B cell (primary cell): Measurements from ENCODE around the gene PPP2R2C. TPM values are rescaled to one million over a fixed set of nuclear protein-coding genes. Genes with fewer than 3 reads are reported as not detected.

Experiments
- ATAC-seq: fragments of 200-7000 bp; cut with Tn5 transposase; one replicate; pipeline ENCODE4 v1.10.0; 2021; ENCODE audit warnings: low read depth, mild to moderate bottlenecking, moderate number of reproducible peaks, moderate library complexity
- CTCF ChIA-PET: fragments of 350-600 bp; sonication (Branson Sonifier 250); formaldehyde crosslinking; loops from one replicate; lab custom pipeline; 2021; ENCODE audit warnings: antibody characterized with exemption, inconsistent platforms; lab: Charles Lee
- POLR2A ChIA-PET: fragments of 350-600 bp; sonication (Branson Sonifier 250); formaldehyde crosslinking; loops from one replicate; lab custom pipeline; 2021; ENCODE audit warnings: antibody characterized with exemption; lab: Charles Lee
- DNase-seq: peaks from one replicate; pipeline ENCODE4 v3.0.0; 2013
- H2AFZ ChIP-seq: 2 replicates; pipeline ENCODE4 v1.6.1; 2012; ENCODE audit warnings: mild to moderate bottlenecking, low read depth, low read length; ENCODE audit not compliant: insufficient read depth, poor library complexity, severe bottlenecking
- H3K27ac ChIP-seq, 2 donors: 1 replicate in 1 of 2; 2 replicates in 1 of 2; pipeline ENCODE4 v1.5.1; 2012 to 2013; ENCODE audit warnings: low read length in 2 of 2, mild to moderate bottlenecking in 2 of 2, moderate library complexity in 1 of 2
- H3K27me3 ChIP-seq, 4 experiments: fragments of 200-600 bp in 1 of 4; sonication (generic) in 1 of 4; replicated peaks in 1 of 4; 1 replicate in 2 of 4; 2 replicates in 2 of 4; pipeline versions ENCODE4 v1.6.1 to v1.7.0; 2013 to 2016; ENCODE audit warnings: low read length in 3 of 4, mild to moderate bottlenecking in 2 of 4, mixed read lengths in 1 of 4, moderate library complexity in 1 of 4; ENCODE audit not compliant: insufficient read depth in 4 of 4, control insufficient read depth in 3 of 4; ENCODE audit errors: control extremely low read depth in 1 of 4
- H3K36me3 ChIP-seq, 2 experiments: replicated peaks in 1 of 2; 1 replicate in 1 of 2; 2 replicates in 1 of 2; pipeline versions ENCODE4 v1.6.1 to v1.7.1; 2013; ENCODE audit warnings: low read length in 1 of 2; ENCODE audit not compliant: insufficient read depth in 2 of 2, control insufficient read depth in 1 of 2; ENCODE audit errors: control extremely low read depth in 1 of 2, extremely low read depth in 1 of 2
- H3K4me1 ChIP-seq, 2 donors: fragments of 200-600 bp in 1 of 2; sonication (generic) in 1 of 2; 1 replicate in 1 of 2; 2 replicates in 1 of 2; pipeline versions ENCODE4 v1.5.1 to v1.6.1; 2013 to 2017; ENCODE audit warnings: low read length in 2 of 2; ENCODE audit not compliant: control insufficient read depth in 2 of 2, insufficient read depth in 2 of 2
- H3K4me2 ChIP-seq: replicated peaks from 2 replicates; pipeline ENCODE3; 2012; ENCODE audit warnings: mild to moderate bottlenecking, low read depth, low read length; ENCODE audit not compliant: poor library complexity, severe bottlenecking
- H3K4me3 ChIP-seq, 5 experiments: fragments of 200-600 bp in 1 of 5; sonication (generic) in 1 of 5; 1 replicate in 3 of 5; 2 replicates in 2 of 5; pipeline versions ENCODE4 v1.5.1 to v1.7.0; 2011 to 2016; ENCODE audit warnings: low read length in 4 of 5, mild to moderate bottlenecking in 4 of 5, low read depth in 2 of 5, control low read depth in 1 of 5, moderate library complexity in 1 of 5; ENCODE audit not compliant: insufficient read depth in 1 of 5; ENCODE audit errors: control extremely low read depth in 1 of 5, extremely low read depth in 1 of 5
- H3K79me2 ChIP-seq: fragments of 200-600 bp; sonication (generic); one replicate; pipeline ENCODE4 v1.6.0; 2016; ENCODE audit warnings: low read length; ENCODE audit not compliant: control insufficient read depth, insufficient read depth
- H3K9ac ChIP-seq: fragments of 200-600 bp; sonication (generic); 2 replicates; pipeline ENCODE4 v1.6.1; 2017; ENCODE audit warnings: mild to moderate bottlenecking, low read length, moderate library complexity
- H3K9me3 ChIP-seq, 3 donors: one replicate each; pipeline versions ENCODE4 v1.6.1 to v1.7.1; 2013; ENCODE audit warnings: low read length in 2 of 3; ENCODE audit not compliant: control insufficient read depth in 2 of 3, insufficient read depth in 1 of 3; ENCODE audit errors: control extremely low read depth in 1 of 3
- H4K20me1 ChIP-seq: 2 replicates; pipeline ENCODE4 v1.6.0; 2012; ENCODE audit warnings: mild to moderate bottlenecking, low read length; ENCODE audit not compliant: insufficient read depth, control insufficient read depth, poor library complexity, severe bottlenecking
- H3K27ac Mint-ChIP-seq: one replicate; pipeline ENCODE4 v1.8.0; 2021; ENCODE audit warnings: mixed read lengths
- H3K27me3 Mint-ChIP-seq: one replicate; pipeline ENCODE4 v1.8.0; 2021; ENCODE audit warnings: mixed read lengths
- H3K4me1 Mint-ChIP-seq: one replicate; pipeline ENCODE4 v1.8.0; 2021; ENCODE audit warnings: mixed read lengths
- H3K4me3 Mint-ChIP-seq: one replicate; pipeline ENCODE4 v1.8.0; 2021; ENCODE audit warnings: mixed read lengths
- H3K9me3 Mint-ChIP-seq: one replicate; pipeline ENCODE4 v1.8.0; 2022; ENCODE audit warnings: mixed read lengths; ENCODE audit not compliant: insufficient read depth
- EZH2 ChIP-seq: IDR thresholded peaks from 2 replicates; pipeline ENCODE4 v1.6.1; 2012; ENCODE audit warnings: borderline replicate concordance, low read depth, mild to moderate bottlenecking, moderate library complexity, low read length; ENCODE audit not compliant: insufficient read depth, poor library complexity, severe bottlenecking
- WGBS: methylation state at CpG from one replicate; pipeline ENCODE4 v1.1.5; 2013; ENCODE audit warnings: missing lambda C conversion rate; ENCODE audit not compliant: insufficient coverage; 5-methylcytosine and 5-hydroxymethylcytosine counted together
- intact Hi-C: fragments of 100-400 bp; cut with micrococcal nuclease; formaldehyde crosslinking; loops from one replicate; pipeline ENCODE4 v1.10.0; 2022
- polyA plus RNA-seq: library from polyadenylated mRNA; depleted of rRNA; stranded (reverse); fragments of >200 nt; gene quantifications from 2 replicates; pipeline ENCODE4 v1.2.3, GENCODE V29; 2012
- total RNA-seq, 2 donors: library from RNA; stranded (reverse); fragments of 120-200 nt in 1 of 2; gene quantifications; 1 replicate in 1 of 2; 2 replicates in 1 of 2; pipeline versions ENCODE4 v1.2.3 to v1.2.4, GENCODE V29; 2013 to 2022
- TF ChIP-seq, protein P1 (sequence below): fragments of 200-600 bp; IDR thresholded peaks from one replicate; pipeline ENCODE4 v1.8.0; 2022; ENCODE audit warnings: antibody characterized with exemption, mild to moderate bottlenecking

The PPP2R2C gene
- total and polyA plus RNA-seq, 2 donors (not counting 1 experiment from before 2014, with no cell fraction given), result not detected

DNA sequence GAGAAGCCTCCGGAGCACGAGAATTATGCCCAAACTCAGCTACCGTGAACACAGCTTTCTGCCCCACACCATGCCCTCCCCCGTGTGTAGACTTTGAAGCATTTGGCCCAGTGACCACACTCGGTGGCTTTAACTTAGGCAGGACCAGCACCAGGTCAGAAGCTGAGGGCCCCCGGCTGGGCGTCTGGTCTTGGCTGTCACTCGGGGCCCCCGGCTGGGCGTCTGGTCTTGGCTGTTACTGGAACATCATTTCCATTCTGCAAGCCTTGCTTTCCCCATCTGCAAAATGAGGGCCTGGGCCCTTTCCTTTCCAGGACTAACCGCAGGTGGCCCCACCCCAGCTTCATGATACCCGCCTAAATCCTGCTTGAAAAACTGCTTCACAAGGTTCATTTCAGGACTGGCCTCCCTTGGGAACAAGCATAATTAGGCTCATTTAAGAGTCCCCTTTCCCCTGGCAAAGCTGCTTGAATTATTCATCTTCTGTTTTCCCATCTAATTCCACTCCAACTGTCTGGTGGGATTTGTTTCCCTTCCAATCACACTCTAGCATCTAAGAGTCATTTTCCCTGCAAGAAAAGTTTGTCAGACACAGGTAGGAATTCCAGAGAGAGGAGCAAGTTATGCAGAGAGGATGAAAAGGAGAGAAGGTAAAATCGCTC is 120.3 kb downstream of the PPP2R2C start:
- Histone ChIP-seq H3K9ac (no peak overlapping the region), H3K36me3 (no peaks in the 10 kb centered on the region), H2AFZ (no peak overlapping the region), H3K27ac (no peak overlapping the region), H3K4me2 (no peak overlapping the region), H3K79me2 (no peaks in the 10 kb centered on the region), H3K9me3 (peaks cover 0 to 3% (median 0%) of the 10 kb centered on the region in 3 donors), H3K4me1 (no peaks in the 10 kb centered on the region), H4K20me1 (no peaks in the 10 kb centered on the region), H3K27me3 (peaks cover 0 to 2% (median 0%) of the 10 kb centered on the region in 4 experiments), H3K4me3 (no peak overlapping the region)
- ATAC-seq (no peak), DNase-seq (no peak)
- intact Hi-C loops, result no loop called here
- Mint-ChIP-seq H3K9me3 (no peaks in the 10 kb centered on the region), H3K27ac (no peak overlapping the region), H3K4me3 (no peak overlapping the region), H3K4me1 (no peaks in the 10 kb centered on the region), H3K27me3 (peaks cover 17% of the 10 kb centered on the region)
- TF ChIP-seq, protein P1, sequence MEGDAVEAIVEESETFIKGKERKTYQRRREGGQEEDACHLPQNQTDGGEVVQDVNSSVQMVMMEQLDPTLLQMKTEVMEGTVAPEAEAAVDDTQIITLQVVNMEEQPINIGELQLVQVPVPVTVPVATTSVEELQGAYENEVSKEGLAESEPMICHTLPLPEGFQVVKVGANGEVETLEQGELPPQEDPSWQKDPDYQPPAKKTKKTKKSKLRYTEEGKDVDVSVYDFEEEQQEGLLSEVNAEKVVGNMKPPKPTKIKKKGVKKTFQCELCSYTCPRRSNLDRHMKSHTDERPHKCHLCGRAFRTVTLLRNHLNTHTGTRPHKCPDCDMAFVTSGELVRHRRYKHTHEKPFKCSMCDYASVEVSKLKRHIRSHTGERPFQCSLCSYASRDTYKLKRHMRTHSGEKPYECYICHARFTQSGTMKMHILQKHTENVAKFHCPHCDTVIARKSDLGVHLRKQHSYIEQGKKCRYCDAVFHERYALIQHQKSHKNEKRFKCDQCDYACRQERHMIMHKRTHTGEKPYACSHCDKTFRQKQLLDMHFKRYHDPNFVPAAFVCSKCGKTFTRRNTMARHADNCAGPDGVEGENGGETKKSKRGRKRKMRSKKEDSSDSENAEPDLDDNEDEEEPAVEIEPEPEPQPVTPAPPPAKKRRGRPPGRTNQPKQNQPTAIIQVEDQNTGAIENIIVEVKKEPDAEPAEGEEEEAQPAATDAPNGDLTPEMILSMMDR, result no peak
- no peak for TF ChIP-seq EZH2
- ChIA-PET POLR2A (no interaction called here), CTCF (no interaction called here)
- 81% methylated on average over 10 of the region's 13 CpGs for WGBS

DNA sequence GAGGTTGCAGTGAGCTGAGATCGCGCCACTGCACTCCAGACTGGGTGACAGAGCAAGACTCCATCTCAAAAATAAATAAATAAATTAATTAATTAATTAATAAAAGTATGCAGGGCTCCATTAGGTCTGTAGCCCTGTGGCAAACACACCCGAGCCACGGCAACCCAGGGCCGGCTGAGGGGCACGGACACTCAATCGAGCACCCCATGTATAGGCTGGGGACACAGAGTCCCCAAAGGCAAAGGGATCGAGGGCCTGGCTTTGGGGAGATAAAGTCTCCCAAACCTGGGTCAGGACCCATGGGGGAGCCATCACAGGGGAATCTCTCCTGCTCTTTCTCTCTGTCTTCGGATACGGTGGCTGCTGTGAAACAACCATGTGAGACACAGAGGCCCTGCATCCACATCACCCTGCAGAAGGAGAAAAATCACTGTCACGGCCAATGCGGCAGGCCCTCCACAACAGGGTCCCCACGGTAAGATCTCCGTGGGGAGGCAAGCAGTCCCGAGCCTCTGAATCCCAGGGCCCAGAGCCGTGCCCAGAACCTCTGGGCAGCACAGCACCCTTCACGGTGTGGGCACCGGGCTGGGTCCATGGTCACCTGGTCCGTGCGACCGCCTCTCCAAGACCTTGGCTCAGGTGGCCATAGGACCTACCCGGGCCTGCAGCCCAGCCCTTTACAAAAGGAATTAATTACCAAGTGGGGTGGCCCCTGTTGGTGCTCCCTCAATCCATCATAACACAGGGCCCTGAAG is 121.0 kb downstream of the PPP2R2C start:
- peaks cover 17% of the 10 kb centered on the region for H3K27me3 Mint-ChIP-seq
- 94% methylated on average over 16 of the region's 22 CpGs for WGBS
- DNase-seq, result no peak

More for the DNA sequence above, 121.0 kb downstream of the PPP2R2C start:
- Histone ChIP-seq H4K20me1 (no peaks in the 10 kb centered on the region), H3K9me3 (peaks cover 0 to 2% (median 0%) of the 10 kb centered on the region in 3 donors), H3K4me1 (no peaks in the 10 kb centered on the region), H3K9ac (no peak overlapping the region), H3K27ac (no peak overlapping the region), H3K27me3 (peaks cover 0 to 2% (median 0%) of the 10 kb centered on the region in 4 experiments), H3K36me3 (no peaks in the 10 kb centered on the region), H3K4me3 (no peak overlapping the region), H3K4me2 (no peak overlapping the region), H3K79me2 (no peaks in the 10 kb centered on the region), H2AFZ (no peak overlapping the region)
- no peaks in the 10 kb centered on the region for H3K9me3 Mint-ChIP-seq
- H3K4me1 Mint-ChIP-seq, result no peaks in the 10 kb centered on the region
- no peak overlapping the region for H3K27ac Mint-ChIP-seq
- TF ChIP-seq, protein P1, result no peak
- no peak for TF ChIP-seq EZH2
- intact Hi-C loops, result no loop called here
- CTCF ChIA-PET, result no interaction called here
- H3K4me3 Mint-ChIP-seq, result no peak overlapping the region
- POLR2A ChIA-PET, result no interaction called here
- ATAC-seq, result no peak
